Mammary epithelial cell (primary cell): ENCODE data around the gene DCLRE1B.

Experiments
- EZH2 ChIP-seq: IDR thresholded peaks from 2 replicates; pipeline ENCODE4 v1.6.1; 2012; ENCODE audit warnings: low read length, inconsistent platforms, borderline replicate concordance
- TF ChIP-seq, protein P1 (sequence below), 2 donors: IDR thresholded peaks in 1 of 2; conservative IDR thresholded peaks in 1 of 2; 2 replicates each; pipeline ENCODE4 v1.5.1; 2011 to 2012; ENCODE audit warnings: inconsistent platforms in 2 of 2, low read length in 2 of 2, mild to moderate bottlenecking in 2 of 2, control low read depth in 1 of 2, low read depth in 1 of 2; ENCODE audit not compliant: insufficient read depth in 1 of 2; ENCODE audit errors: extremely low read depth in 1 of 2

DNA sequence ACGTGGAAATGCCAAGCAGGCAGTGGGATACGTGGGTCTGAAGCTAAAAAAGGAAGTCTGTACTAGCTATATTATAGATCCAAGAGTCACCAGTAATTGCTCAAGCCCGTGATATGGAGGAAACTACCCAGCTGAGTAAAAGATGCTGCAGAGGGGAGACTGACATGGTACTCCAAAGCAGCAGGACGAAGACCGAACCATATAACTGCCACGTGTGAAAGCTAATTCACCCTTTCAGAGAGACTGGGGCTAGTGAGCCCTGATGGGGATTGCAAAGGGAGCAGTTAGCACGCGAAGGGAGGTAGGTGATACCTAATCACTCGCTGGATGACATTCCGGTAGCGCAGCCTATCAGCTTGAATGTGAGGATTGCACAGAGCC lies 843 bp upstream of the DCLRE1B start:
- TF ChIP-seq, protein P1, sequence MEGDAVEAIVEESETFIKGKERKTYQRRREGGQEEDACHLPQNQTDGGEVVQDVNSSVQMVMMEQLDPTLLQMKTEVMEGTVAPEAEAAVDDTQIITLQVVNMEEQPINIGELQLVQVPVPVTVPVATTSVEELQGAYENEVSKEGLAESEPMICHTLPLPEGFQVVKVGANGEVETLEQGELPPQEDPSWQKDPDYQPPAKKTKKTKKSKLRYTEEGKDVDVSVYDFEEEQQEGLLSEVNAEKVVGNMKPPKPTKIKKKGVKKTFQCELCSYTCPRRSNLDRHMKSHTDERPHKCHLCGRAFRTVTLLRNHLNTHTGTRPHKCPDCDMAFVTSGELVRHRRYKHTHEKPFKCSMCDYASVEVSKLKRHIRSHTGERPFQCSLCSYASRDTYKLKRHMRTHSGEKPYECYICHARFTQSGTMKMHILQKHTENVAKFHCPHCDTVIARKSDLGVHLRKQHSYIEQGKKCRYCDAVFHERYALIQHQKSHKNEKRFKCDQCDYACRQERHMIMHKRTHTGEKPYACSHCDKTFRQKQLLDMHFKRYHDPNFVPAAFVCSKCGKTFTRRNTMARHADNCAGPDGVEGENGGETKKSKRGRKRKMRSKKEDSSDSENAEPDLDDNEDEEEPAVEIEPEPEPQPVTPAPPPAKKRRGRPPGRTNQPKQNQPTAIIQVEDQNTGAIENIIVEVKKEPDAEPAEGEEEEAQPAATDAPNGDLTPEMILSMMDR (conservative IDR thresholded peaks at IDR 0.05 in 1 of 2, IDR thresholded peaks at IDR 0.05 in 1 of 2; ENCODE audit: extremely low read depth in 1 of 2, insufficient read depth in 1 of 2, low read depth in 1 of 2, low read length in 2 of 2), result no peak
- TF ChIP-seq EZH2, result no peak
